NCI-H1417 treated with DMSO at 0.1 percent for 48 hours (cell line): ENCODE data around the gene KLRB1.
A peak's percentile ranks its signal among the peaks of the same experiment; 100 is the strongest.
"Not testable (repeated sequence)": the region's sequence is repeated elsewhere in the genome, so short reads cannot be mapped to it uniquely, and the experiment has no call there.

Experiments used
- DNase-seq: peaks from one replicate; lab custom pipeline; 2025; lab: John Stamatoyannopoulos, UW

KLRB1 gene

GRCh38 chr12:9607716-9608115, at the start of gene KLRB1:
Gene KLRB1 (minus strand): TSS chr12:9607916. CDS start chr12:9607839, 77 bp downstream.
- no peak for DNase-seq

GRCh38 chr12:9651265-9651729, 43.6 kb upstream of the KLRB1 start:
- no peak for DNase-seq

- no peak for DNase-seq
Observed at GRCh38 chr12:9650151-9650576, 42.4 kb upstream of the KLRB1 start.

GRCh38 chr12:9649532-9649940, 41.8 kb upstream of the KLRB1 start:
- DNase-seq = no peak

GRCh38 chr12:9648701-9649531, 41.2 kb upstream of the KLRB1 start:
- no peak for DNase-seq

- DNase-seq = peak; percentile 26
Observed at GRCh38 chr12:9647825-9648700, 40.3 kb upstream of the KLRB1 start.

GRCh38 chr12:9646794-9647781, 39.4 kb upstream of the KLRB1 start:
- DNase-seq = no peak

- not testable (repeated sequence) for DNase-seq
Observed at GRCh38 chr12:9644985-9645551, 37.4 kb upstream of the KLRB1 start.

GRCh38 chr12:9643266-9643660, 35.5 kb upstream of the KLRB1 start:
- no peak for DNase-seq

- DNase-seq = no peak
Observed at GRCh38 chr12:9642606-9643265, 35.0 kb upstream of the KLRB1 start.

GRCh38 chr12:9640024-9640423, 32.3 kb upstream of the KLRB1 start:
- no peak for DNase-seq

- no peak for DNase-seq
Observed at GRCh38 chr12:9636851-9637206, 29.1 kb upstream of the KLRB1 start.

- no peak for DNase-seq
Observed at GRCh38 chr12:9636150-9636850, 28.6 kb upstream of the KLRB1 start.

GRCh38 chr12:9634969-9635754, 27.4 kb upstream of the KLRB1 start:
- DNase-seq = no peak

- no peak for DNase-seq
Observed at GRCh38 chr12:9634177-9634803, 26.6 kb upstream of the KLRB1 start.

GRCh38 chr12:9632766-9633165, 25.1 kb upstream of the KLRB1 start:
- DNase-seq = no peak

GRCh38 chr12:9626821-9627220, 19.1 kb upstream of the KLRB1 start:
- no peak for DNase-seq

GRCh38 chr12:9626291-9626690, 18.6 kb upstream of the KLRB1 start:
- DNase-seq = no peak

GRCh38 chr12:9625019-9625418, 17.3 kb upstream of the KLRB1 start:
- no peak for DNase-seq
